NK-92 (cell line): ENCODE results near the gene RPP30.

Experiments
- DNase-seq: peaks from one replicate; lab custom pipeline; 2025; ENCODE audit not compliant: unreplicated experiment; lab: John Stamatoyannopoulos, UW

The RPP30 gene

DNA sequence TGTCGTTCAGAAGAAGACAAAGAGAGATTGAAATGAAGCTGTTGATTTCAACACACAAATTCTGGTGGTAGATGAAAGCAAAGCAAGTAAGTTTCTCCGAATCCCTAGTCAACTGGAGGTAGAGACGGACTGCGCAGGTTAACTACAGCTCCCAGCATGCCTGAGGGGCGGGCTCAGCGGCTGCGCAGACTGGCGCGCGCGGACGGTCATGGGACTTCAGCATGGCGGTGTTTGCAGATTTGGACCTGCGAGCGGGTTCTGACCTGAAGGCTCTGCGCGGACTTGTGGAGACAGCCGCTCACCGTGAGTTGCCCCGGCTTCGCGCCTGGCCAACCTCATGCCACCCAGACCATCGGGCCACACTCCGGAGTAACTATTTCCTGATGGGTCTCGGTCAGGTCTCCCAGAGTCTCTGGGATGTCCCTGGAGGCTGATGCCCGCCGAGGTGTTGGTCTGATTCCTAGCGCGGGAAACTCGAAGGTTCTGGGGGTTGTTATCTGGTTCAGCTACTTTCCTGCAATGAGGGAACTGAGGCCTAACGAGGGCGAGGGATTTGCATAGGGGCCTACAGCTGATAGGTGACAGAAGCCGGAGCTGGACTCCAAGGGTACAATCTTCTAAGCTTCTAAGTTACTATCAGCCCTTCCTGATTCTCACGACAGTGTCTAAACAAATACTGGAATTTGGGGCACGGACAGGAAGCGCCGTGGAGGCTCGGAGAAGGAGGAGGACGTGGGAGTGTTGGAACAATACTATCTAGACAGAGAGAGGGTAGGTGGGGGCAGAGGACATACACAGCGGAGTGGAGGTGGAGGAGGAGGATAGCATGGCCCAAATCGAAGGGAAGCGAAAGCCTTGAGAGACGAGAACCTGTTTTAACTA lies at the start of gene RPP30:
Gene RPP30, plus strand, starts transcription at position 209 of the 882 bp plus-strand sequence. Its CDS starts 13 bp downstream, at position 222.
- peak; percentile 37 for DNase-seq

GRCh38 chr10:90822508-90822907 lies 49.3 kb upstream of the RPP30 start:
- no peak for DNase-seq

GRCh38 chr10:90832111-90832510 lies 39.7 kb upstream of the RPP30 start:
- no peak for DNase-seq

- DNase-seq = no peak
These were observed 37.4 kb upstream of the RPP30 start for GRCh38 chr10:90834326-90834725.

DNA sequence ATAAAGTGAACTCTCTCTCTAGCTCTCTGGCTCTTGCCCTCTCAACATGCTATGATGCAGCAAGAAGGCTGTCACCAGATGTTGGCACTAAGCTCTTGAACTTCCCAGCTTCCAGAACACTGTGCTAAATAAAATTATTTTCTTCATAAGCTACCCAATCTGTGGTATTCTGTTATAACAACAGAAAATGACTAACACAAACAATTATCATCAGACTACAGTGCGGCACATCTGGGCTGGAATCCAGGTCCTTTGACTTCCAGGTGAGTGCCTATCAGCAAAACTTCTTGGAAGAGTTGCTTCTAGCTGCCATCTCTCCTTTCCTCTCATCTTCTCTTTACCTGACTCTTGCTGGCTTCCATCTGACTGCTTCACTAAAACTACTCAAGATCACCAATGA lies 34.3 kb upstream of the RPP30 start:
- no peak for DNase-seq

GRCh38 chr10:90842725-90843124 lies 29.0 kb upstream of the RPP30 start:
- no peak for DNase-seq

DNA sequence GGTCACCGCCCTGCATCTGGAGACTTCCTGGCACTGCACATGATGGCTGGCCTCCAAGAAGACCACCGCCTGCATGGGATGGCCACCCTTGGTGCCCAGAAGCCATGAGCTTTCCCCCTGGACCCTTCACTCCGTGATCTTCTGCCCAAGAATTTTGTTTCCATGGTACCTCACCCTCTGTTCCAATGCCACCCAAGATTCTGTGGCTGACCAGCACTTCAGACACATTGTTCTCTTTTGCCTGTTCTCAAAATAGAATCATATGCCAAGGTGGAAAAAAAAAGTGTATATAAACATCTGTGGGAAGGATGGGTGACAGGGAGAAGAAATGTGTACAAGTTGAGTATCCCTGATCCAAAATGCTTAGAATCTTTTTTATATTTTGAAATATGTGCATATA lies 26.0 kb upstream of the RPP30 start:
- DNase-seq = no peak

GRCh38 chr10:90846746-90847145 lies 25.0 kb upstream of the RPP30 start:
- no peak for DNase-seq

- DNase-seq = no peak
These were observed 24.3 kb upstream of the RPP30 start for GRCh38 chr10:90847436-90847835.

DNA sequence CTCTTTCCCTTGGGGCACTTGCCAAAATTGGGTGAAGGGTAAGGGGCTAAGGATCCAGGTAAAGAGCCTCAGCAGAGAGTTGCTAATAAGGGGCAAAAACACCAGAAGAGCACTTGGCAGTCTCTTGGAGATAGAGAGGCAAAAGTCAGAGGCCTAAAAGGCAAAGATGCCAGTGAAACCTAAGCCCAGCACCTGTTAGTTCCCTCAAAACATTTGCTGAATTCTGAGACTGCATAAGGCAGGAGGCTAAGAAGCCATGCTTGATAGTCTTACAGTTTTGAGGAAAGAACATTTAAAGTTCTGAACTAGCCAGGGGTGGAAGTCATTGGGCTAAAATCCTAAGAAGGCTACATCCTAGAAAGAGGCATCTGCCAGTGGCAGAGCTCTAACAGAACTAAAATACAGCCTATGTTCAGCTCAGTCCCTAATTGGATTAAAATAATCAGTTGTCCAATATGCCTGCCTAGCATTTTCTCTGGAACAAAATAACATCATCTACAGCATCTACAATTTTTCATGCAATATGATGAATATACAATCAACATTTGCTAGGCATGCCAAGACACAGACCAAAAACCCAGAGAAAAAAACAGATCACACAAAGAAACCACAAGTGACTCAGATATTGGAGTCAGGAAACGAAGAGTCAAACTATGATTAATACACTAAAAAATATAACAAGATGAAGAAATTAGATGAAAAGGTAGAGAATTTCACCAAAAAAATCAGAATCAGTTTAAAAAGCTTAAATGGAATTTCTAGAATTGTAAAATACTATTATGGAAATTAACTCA lies 21.6 kb upstream of the RPP30 start:
- DNase-seq = no peak

DNA sequence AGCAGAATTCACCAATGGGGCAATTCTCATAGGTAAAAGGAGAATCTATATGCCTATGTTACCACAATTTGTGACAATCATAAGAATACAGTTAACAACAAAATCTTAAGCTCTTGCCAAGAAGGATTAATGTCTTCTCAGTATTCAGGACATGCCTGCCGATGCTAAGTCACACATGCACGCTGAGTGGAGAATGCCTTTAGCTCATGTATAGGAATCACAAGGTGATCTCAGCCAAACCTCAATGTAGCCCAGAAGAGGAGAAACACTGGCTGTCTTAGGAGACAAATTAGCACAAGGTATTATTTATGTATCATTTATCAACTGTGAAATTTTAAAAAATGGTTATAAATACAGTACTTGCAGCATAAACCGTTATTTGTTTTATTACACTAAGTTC lies 16.6 kb upstream of the RPP30 start:
- DNase-seq = no peak

- no peak for DNase-seq
These were observed 15.5 kb upstream of the RPP30 start for GRCh38 chr10:90856261-90856660.

GRCh38 chr10:90856964-90857634 lies 14.7 kb upstream of the RPP30 start:
- DNase-seq = no peak

DNA sequence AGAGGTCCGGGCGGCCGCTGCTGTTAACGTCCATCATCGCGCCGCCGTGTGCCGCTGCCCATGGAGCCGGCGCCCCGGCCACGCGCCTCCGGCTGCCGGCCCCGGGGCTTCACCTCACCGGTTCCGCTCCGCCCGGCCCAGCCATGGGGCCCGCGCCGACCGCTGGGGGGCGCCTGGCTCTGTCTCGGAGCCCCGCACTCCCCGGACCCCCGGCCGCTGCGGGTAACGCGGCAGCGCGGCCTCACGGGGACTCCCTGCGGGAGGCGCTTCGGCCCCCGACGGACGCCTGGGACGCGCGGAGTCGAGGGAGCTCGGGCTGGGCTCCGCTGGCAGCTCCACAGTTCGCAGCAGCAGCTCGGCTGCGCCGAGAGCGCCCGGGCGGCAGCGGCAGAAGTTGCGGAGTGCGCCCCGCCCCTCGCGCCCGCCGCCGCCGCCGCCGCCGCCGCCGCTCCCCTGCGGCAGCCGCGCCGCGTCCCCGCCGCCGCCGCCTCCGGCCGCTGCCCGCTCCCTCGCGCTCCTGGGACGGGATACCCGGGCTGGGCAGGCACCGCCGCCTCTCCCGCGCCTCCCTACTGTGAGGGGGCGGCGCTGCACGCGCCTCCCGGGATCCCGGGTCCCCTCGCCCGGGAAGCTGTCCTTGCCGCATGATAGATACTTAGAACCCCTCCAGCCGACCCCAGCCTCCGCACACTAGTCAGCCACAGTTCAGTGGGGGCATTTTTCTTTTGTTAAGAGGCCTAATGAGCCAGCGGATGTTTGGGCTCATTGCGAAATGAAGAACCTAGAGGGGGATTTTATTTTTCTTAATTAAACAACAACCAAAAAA lies 13.9 kb upstream of the RPP30 start, which contains the start of gene HTR7:
Gene HTR7, minus strand, starts transcription at position 405 of the 826 bp plus-strand sequence. Its CDS starts 368 bp downstream, at position 37.
- no peak for DNase-seq

DNA sequence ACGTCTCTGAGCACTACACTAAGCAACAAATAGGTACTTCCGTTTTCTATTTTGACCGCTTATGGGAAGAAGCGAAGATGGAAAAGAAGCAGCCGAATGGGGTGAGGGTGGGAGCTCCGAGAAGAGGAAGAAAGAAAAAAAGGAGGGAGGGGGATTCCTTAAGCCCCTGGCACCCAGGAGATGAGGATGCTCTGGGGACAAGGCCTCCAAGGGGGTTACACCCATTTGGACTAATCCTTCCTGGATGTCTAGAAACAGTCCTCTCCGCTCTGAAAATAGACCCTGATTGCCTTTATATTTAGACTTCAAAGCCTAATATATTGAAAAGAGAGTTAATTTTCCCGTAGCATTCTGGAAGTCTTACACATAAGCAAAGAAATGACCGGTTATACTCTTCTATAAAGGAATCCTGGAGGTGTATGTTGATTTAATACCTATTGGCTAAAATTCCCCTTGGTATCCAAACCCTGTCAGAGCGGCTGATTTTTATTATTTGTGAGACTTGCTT lies 13.3 kb upstream of the RPP30 start:
- no peak for DNase-seq

- no peak for DNase-seq
These were observed 12.4 kb upstream of the RPP30 start for GRCh38 chr10:90859321-90859751.

DNA sequence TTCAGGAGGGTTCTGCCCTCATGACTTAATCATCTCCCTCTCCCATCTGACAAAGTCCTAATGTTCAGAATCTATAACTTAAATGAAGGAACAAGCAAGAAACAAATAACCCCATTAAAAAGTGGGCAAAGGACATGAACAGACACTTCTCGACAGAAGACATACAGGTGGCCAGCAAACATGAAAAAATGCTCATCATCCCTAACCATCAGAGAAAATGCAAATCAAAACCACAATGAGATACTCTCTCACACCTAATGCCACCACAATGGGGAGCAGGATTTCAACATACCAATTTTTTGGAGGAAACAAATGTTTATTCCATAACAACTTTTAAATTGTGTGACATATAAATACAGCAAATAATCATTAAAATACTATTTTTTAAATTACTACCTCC lies 11.0 kb upstream of the RPP30 start:
- no peak for DNase-seq

DNA sequence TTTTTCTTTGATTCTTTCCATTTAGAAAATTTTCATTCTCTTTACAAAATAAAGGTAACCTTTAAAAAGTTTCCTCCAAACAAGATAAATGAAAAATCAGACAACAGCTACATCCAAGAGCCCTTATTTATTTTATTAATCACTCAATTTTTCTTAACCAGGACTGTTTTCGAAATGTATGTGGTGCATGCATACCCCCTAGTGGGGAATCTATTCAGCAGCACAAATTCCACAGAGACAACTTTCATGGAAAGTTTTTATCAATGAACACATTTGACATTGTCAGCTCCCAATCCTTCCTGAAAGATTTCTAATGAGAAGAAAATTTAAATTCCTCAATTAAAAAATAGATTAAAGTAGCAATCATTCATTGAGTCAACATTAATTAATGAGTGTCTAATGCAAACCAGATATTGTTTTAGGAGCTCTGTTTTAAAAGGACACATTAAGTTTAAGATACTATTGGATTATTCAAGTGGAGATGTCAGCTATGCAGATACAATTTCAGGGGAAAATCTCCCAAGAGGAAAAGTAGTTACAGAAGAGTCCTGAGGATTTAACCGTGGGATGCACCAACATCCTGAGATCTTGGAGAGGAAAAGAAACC lies 8.8 kb upstream of the RPP30 start:
- no peak for DNase-seq

- DNase-seq = no peak
These were observed 6.4 kb upstream of the RPP30 start for GRCh38 chr10:90865401-90865800.

DNA sequence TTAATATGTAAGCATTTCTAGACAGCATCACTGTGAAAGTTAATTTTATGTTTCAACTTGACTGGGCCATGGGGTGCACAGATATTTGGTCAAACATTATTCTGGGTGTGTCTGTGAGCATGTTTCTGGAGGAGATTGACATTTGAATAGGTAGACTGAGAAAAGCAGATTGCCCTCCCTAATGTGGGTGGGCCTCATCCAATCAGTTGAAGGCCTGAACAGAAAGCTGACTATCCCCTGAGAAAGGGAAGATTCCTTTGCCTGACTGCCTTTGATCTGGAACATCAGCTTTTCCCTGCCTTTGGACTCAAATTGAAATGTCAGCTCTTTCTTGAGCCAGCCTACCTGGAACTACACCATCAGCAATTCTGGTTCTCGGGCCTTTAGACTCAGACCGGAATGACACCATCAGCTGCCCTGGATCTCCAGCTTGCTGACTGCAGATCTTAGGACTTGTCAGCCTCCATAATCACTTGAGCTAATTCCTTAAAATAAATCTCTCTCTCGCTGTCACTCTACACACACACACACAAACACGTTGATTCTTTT lies 5.7 kb upstream of the RPP30 start:
- DNase-seq = no peak
